SU-DHL-6 (cell line): ENCODE data around the gene CPNE4.
"Not testable (repeated sequence)": the region's sequence is repeated elsewhere in the genome, so short reads cannot be mapped to it uniquely, and the experiment has no call there.

ENCODE experiments used
- H2AFZ ChIP-seq: fragments of 200-600 bp; sonication (generic); 2 replicates; pipeline ENCODE4 v1.6.1; 2014; ENCODE audit warnings: low read depth, mild to moderate bottlenecking, moderate library complexity, mixed read lengths, antibody characterized with exemption, low read length; ENCODE audit not compliant: severe bottlenecking
- H3F3A ChIP-seq: fragments of 200-600 bp; shearing (Covaris generic); 2 replicates; pipeline ENCODE4 v1.6.0; 2016; ENCODE audit warnings: antibody characterized with exemption, mild to moderate bottlenecking; ENCODE audit not compliant: insufficient read depth
- H3K27ac ChIP-seq: fragments of 200-600 bp; sonication (generic); 2 replicates; pipeline ENCODE4 v1.5.1; 2016; ENCODE audit warnings: low read depth, mild to moderate bottlenecking, low read length, moderate library complexity, mixed read lengths
- H3K27me3 ChIP-seq: fragments of 200-600 bp; sonication (generic), shearing (Covaris generic); 2 replicates; pipeline ENCODE4 v1.6.0; 2014; ENCODE audit warnings: mild to moderate bottlenecking, low read length
- H3K36me3 ChIP-seq: fragments of 200-600 bp; sonication (generic); 2 replicates; pipeline ENCODE4 v1.6.1; 2014; ENCODE audit warnings: mild to moderate bottlenecking, low read length, mixed read lengths
- H3K4me2 ChIP-seq: fragments of 300-600, 200-600 bp; shearing (Covaris generic), sonication (generic); 2 replicates; pipeline ENCODE4 v1.6.0; 2014; ENCODE audit warnings: low read length, low read depth, mild to moderate bottlenecking; ENCODE audit not compliant: poor library complexity, severe bottlenecking
- H3K4me3 ChIP-seq: fragments of 200-600 bp; sonication (generic); 2 replicates; pipeline ENCODE4 v1.5.1; 2014; ENCODE audit warnings: antibody characterized with exemption, low read length, mild to moderate bottlenecking, mixed read lengths; ENCODE audit not compliant: insufficient read depth, poor library complexity, severe bottlenecking
- H3K79me2 ChIP-seq: fragments of 200-600 bp; sonication (generic); 2 replicates; pipeline ENCODE4 v1.6.1; 2014; ENCODE audit warnings: mild to moderate bottlenecking, low read length, moderate library complexity; ENCODE audit not compliant: insufficient read depth
- H3K9ac ChIP-seq: fragments of 200-600 bp; sonication (generic); 2 replicates; pipeline ENCODE4 v1.7.0; 2014; ENCODE audit warnings: mild to moderate bottlenecking, low read length
- H3K9me2 ChIP-seq: fragments of 200-600 bp; sonication (generic); replicated peaks from 2 replicates; pipeline ENCODE4 v1.6.1; 2014; ENCODE audit warnings: low read length; ENCODE audit not compliant: insufficient read depth
- H3K9me3 ChIP-seq: fragments of 200-600 bp; sonication (generic); 2 replicates; pipeline ENCODE4 v1.6.1; 2014; ENCODE audit warnings: low read length, mixed read lengths; ENCODE audit not compliant: insufficient read depth
- H4K20me1 ChIP-seq: fragments of 200-600 bp; sonication (generic); 2 replicates; pipeline ENCODE4 v1.6.1; 2014; ENCODE audit warnings: low read depth, mild to moderate bottlenecking, antibody characterized with exemption, low read length, moderate library complexity, mixed read lengths
- EZH2phosphoT487 ChIP-seq: fragments of 200-600 bp; sonication (generic), shearing (Covaris generic); conservative IDR thresholded peaks from 2 replicates; pipeline ENCODE4 v1.6.1; 2018; ENCODE audit warnings: mild to moderate bottlenecking, antibody characterized with exemption, low read length, moderate library complexity, mixed read lengths
- TF ChIP-seq, protein P1 (sequence below): fragments of 200-600 bp; sonication (generic); IDR thresholded peaks from one replicate; pipeline ENCODE4 v1.5.1; 2017; ENCODE audit warnings: antibody characterized with exemption, mild to moderate bottlenecking, low read length, moderate library complexity; ENCODE audit not compliant: insufficient read depth, poor library complexity, severe bottlenecking

The CPNE4 gene

DNA sequence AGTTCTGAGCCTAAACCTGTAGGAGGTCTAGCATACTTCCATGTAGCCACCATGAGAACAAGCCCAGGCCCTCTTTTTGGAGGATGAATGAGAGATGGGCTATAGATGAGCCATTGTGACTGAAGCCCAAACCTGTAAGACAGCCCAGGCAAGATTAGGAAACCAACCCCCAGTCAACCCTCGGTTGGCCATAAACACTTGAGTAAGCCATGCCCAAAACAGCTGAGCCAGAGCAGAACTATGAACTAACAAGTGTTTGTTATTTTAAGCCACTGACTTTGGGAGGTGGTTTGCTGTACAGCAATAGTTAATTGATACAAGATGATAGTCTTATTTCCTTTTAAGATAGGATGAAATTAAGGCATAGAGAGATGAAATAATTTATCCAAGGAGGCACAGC, 12.4 kb upstream of the CPNE4 start:
- no peaks in the 10 kb centered on the region for H3K9me3 ChIP-seq
- no peaks in the 10 kb centered on the region for H4K20me1 ChIP-seq
- H3K9me2 ChIP-seq, result no peaks in the 10 kb centered on the region
- no peak overlapping the region for H2AFZ ChIP-seq
- H3K79me2 ChIP-seq, result no peaks in the 10 kb centered on the region
- no peak overlapping the region for H3K27ac ChIP-seq
- H3K4me3 ChIP-seq, result no peak overlapping the region
- H3F3A ChIP-seq, result no peaks in the 10 kb centered on the region
- H3K27me3 ChIP-seq, result no peaks in the 10 kb centered on the region
- TF ChIP-seq EZH2phosphoT487, result no peak
- TF ChIP-seq, protein P1, sequence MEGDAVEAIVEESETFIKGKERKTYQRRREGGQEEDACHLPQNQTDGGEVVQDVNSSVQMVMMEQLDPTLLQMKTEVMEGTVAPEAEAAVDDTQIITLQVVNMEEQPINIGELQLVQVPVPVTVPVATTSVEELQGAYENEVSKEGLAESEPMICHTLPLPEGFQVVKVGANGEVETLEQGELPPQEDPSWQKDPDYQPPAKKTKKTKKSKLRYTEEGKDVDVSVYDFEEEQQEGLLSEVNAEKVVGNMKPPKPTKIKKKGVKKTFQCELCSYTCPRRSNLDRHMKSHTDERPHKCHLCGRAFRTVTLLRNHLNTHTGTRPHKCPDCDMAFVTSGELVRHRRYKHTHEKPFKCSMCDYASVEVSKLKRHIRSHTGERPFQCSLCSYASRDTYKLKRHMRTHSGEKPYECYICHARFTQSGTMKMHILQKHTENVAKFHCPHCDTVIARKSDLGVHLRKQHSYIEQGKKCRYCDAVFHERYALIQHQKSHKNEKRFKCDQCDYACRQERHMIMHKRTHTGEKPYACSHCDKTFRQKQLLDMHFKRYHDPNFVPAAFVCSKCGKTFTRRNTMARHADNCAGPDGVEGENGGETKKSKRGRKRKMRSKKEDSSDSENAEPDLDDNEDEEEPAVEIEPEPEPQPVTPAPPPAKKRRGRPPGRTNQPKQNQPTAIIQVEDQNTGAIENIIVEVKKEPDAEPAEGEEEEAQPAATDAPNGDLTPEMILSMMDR, result no peak
- no peak overlapping the region for H3K4me2 ChIP-seq
- no peaks in the 10 kb centered on the region for H3K36me3 ChIP-seq
- H3K9ac ChIP-seq, result no peak overlapping the region

DNA sequence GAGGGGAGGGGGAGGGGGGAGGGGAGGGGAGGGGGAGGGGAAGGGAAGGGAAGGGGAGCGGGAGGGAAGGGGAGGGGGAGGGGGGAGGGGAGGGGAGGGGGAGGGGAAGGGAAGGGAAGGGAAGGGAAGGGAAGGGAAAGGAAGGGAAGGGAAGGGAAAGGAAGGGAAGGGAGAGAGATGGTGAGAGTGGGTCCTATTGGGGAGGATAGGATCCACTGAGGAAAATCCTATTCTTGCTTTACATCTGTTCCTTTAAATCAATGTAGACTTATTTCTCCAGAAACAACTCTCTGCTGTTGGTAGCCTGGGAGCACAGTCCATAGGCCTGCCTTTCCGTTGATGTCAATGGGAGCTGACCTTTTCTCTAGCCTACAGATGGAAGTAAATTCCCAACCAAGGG, 10.1 kb upstream of the CPNE4 start:
- H3K9ac ChIP-seq, H3K27me3 ChIP-seq, H4K20me1 ChIP-seq, H2AFZ ChIP-seq, H3K9me3 ChIP-seq, H3K36me3 ChIP-seq, H3F3A ChIP-seq, H3K79me2 ChIP-seq, H3K4me3 ChIP-seq, H3K9me2 ChIP-seq, H3K27ac ChIP-seq, H3K4me2 ChIP-seq: not testable (repeated sequence)

DNA sequence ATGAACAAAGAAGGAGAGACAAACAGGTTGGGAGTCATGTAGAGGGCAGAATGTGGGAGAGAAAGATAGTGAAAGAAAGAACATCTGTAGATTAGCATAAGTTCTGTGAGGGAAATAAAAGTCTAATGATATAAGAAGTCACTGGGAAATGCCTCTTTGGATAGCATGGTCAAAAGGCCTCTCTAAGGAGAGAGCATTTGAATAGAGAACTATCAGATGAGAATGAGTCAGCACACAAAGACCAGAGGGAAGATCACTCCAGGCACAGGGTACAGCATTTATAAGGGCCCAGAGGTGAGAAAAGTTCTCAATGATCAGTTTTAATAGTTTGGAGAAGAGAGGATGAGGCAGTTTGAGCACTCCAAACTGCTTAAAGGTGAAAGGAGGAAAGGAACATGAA, 7.9 kb upstream of the CPNE4 start:
- TF ChIP-seq, protein P1, result no peak
- TF ChIP-seq EZH2phosphoT487, result no peak
- no peaks in the 10 kb centered on the region for H3K36me3 ChIP-seq
- H3K9ac ChIP-seq, result no peak overlapping the region
- H3F3A ChIP-seq, result no peaks in the 10 kb centered on the region
- no peaks in the 10 kb centered on the region for H3K79me2 ChIP-seq
- H3K27ac ChIP-seq, result no peak overlapping the region
- no peak overlapping the region for H3K4me3 ChIP-seq
- H4K20me1 ChIP-seq, result no peaks in the 10 kb centered on the region
- H2AFZ ChIP-seq, result no peak overlapping the region
- no peak overlapping the region for H3K4me2 ChIP-seq
- no peaks in the 10 kb centered on the region; the same call in 1 of the 2 replicates for H3K27me3 ChIP-seq
- H3K9me2 ChIP-seq, result no peaks in the 10 kb centered on the region
- H3K9me3 ChIP-seq, result no peaks in the 10 kb centered on the region

GRCh38 chr3:132038198-132038825, 3.5 kb upstream of the CPNE4 start:
- Histone ChIP-seq H3K27me3 (no peaks in the 10 kb centered on the region; the same call in 1 of the 2 replicates), H4K20me1 (no peaks in the 10 kb centered on the region), H3K4me2 (no peak overlapping the region), H3K9me3 (no peaks in the 10 kb centered on the region), H2AFZ (no peak overlapping the region), H3K9ac (no peak overlapping the region), H3K4me3 (no peak overlapping the region), H3K36me3 (no peaks in the 10 kb centered on the region), H3K27ac (no peak overlapping the region), H3K79me2 (no peaks in the 10 kb centered on the region), H3K9me2 (no peaks in the 10 kb centered on the region), H3F3A (no peaks in the 10 kb centered on the region)
- TF ChIP-seq EZH2phosphoT487, result no peak
- TF ChIP-seq, protein P1, result peak; percentile 21
